Activated naive CD8-positive, alpha-beta T cell treated with anti-CD3 and anti-CD28 coated beads, Interleukin-2, amount 50 U/mL, for 24 hours (primary cell): ENCODE results near the gene ZNF534.
"Not testable (repeated sequence)": the region's sequence is repeated elsewhere in the genome, so short reads cannot be mapped to it uniquely, and the experiment has no call there.

Experiments used
- ATAC-seq: fragments of 150-1000 bp; cut with Tn5 transposase; one replicate; pipeline ENCODE4 v1.10.0; 2021
- DNase-seq: peaks from one replicate; pipeline ENCODE4 v3.0.0; 2021
- H3K27ac Mint-ChIP-seq: one replicate; pipeline ENCODE4 v1.8.0; 2021; ENCODE audit warnings: mild to moderate bottlenecking, mixed read lengths
- H3K27me3 Mint-ChIP-seq: one replicate; pipeline ENCODE4 v1.8.0; 2021; ENCODE audit warnings: mixed read lengths
- H3K36me3 Mint-ChIP-seq: one replicate; pipeline ENCODE4 v1.8.0; 2021; ENCODE audit warnings: low read depth, mixed read lengths
- H3K4me1 Mint-ChIP-seq: one replicate; pipeline ENCODE4 v1.8.0; 2021; ENCODE audit warnings: mixed read lengths
- H3K4me3 Mint-ChIP-seq: one replicate; pipeline ENCODE4 v1.8.0; 2021; ENCODE audit warnings: mild to moderate bottlenecking, moderate library complexity, mixed read lengths
- H3K9me3 Mint-ChIP-seq: one replicate; pipeline ENCODE4 v1.8.0; 2021; ENCODE audit warnings: mixed read lengths

ZNF534 gene

DNA sequence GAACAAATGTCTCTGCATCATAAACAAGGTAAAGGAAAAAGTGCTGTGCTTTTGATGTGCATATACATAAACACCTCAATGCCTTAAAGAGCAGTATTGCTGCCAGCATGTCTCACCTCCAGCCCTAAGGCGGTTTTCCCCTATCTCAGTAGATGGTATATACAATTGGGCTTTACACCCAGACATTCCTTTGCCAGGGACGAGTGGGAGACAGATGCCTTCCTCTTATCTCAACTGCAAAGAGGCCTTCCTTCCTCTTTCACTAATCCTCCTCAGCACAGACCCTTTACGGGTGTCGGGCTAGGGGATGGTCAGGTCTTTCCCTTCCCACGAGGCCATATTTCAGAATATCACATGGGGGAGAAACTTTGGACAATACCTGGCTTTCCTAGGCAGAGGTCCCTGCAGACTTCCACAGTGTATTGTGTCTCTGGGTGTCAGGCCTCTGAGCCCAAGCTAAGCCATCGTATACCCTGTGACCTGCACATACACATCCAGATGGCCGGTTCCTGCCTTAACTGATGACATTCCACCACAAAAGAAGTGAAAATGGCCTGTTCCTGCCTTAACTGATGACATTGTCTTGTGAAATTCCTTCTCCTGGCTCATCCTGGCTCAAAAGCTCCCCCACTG lies 55.3 kb downstream of the ZNF534 start:
- not testable (repeated sequence) for H3K27me3 Mint-ChIP-seq, H3K4me3 Mint-ChIP-seq, H3K27ac Mint-ChIP-seq, ATAC-seq, H3K4me1 Mint-ChIP-seq, DNase-seq
- Mint-ChIP-seq H3K36me3 (peaks cover 34% of the 10 kb centered on the region), H3K9me3 (peaks cover 43% of the 10 kb centered on the region)

DNA sequence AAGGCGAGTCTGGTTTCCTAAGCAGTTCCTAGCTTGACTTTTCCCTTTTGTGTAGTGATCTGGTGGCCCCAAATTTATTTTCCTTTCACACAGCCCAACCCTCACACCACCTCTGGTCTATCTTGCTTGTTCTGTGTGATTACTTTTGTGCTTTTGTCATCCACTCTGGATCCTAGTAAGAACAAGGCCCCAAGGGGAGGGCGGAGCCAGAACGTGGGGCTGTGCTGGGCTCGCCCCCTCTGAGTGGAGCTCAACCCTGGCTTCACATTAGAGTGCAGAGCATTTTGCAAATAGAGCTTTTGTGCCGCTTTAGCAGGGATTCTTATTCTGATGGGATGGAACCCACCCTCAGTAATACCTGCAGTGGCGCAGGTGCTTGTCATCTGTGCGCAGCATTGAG lies 56.1 kb downstream of the ZNF534 start:
- DNase-seq, H3K27me3 Mint-ChIP-seq, H3K4me1 Mint-ChIP-seq, ATAC-seq, H3K27ac Mint-ChIP-seq, H3K4me3 Mint-ChIP-seq: not testable (repeated sequence)
- peaks cover 42% of the 10 kb centered on the region for H3K9me3 Mint-ChIP-seq
- H3K36me3 Mint-ChIP-seq, result peaks cover 33% of the 10 kb centered on the region

GRCh38 chr19:52485561-52486240 lies 56.8 kb downstream of the ZNF534 start:
- H3K27me3 Mint-ChIP-seq, H3K4me3 Mint-ChIP-seq, ATAC-seq, H3K27ac Mint-ChIP-seq, DNase-seq, H3K4me1 Mint-ChIP-seq: not testable (repeated sequence)
- peaks cover 31% of the 10 kb centered on the region for H3K36me3 Mint-ChIP-seq
- H3K9me3 Mint-ChIP-seq, result peaks cover 40% of the 10 kb centered on the region

DNA sequence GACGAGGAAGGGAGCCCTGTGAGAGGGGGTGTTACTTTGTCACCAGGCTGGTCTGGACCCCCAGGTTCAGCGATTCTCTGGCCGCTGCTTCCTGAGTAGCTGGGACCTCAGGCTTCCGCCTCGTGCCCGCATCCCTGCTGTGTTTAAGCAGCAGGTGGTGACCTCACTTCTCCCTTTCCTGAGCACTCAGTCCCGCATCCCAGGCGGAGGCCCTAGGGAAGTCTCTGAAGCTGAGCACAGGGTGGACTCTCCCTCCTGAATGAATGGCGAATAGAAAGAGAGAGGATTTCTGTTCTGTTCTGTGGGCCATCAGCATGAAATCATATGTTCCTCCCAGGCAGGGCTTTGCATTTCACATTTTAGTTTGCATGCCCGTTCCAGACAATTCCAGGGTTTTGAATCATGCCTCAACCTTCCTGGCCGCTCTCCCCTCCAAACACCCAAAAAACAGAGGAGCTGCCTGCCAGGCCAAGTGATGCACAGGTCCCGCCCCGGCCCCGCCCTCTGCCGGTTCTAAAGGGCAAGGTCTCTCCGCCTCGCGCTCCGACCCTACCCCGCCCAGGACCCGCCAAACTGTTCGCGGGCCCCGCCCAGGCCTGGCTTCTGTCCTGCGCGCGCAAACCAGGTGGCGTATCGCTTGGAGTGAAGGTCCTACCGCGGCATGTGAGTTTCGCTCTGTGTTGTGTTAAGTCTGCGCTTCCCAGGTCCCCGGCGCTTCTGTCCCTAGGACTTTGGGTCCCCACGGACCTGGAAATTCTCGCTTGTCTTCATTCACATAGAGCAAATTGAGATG lies 63.4 kb downstream of the ZNF534 start:
- peaks cover 35% of the 10 kb centered on the region for H3K9me3 Mint-ChIP-seq
- H3K27ac Mint-ChIP-seq, result no peak overlapping the region
- H3K4me3 Mint-ChIP-seq, result no peak overlapping the region
- H3K4me1 Mint-ChIP-seq, result no peaks in the 10 kb centered on the region
- DNase-seq (no peak), ATAC-seq (no peak)
- H3K36me3 Mint-ChIP-seq, result peaks cover 28% of the 10 kb centered on the region
- H3K27me3 Mint-ChIP-seq, result no peaks in the 10 kb centered on the region

DNA sequence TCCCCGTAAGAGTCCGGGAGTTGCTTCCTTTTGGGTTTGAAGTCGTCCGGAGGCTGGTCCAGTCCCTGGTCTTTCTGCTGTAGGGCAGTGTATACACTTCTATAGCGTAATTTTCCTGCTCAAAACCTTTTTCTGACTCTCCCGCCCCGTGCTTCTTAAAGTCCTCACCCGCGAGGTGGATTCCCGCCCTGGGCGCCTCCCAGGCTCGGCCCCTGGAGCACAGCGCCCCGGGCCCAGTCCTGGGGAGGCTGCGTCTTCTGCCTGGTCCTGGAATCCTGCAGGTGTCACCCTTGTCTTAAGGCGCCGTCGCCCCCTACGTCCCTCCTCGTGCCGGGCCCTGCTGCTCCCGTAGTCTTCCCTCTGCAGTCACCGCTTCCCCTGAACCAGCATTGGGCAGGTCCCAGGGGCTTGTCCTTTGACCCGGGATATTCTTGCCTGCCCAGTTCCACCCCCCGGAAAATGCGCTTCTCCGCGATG lies 64.1 kb downstream of the ZNF534 start:
- peaks cover 34% of the 10 kb centered on the region for H3K36me3 Mint-ChIP-seq
- no peaks in the 10 kb centered on the region for H3K27me3 Mint-ChIP-seq
- no peak overlapping the region for H3K27ac Mint-ChIP-seq
- ATAC-seq, result no peak
- H3K9me3 Mint-ChIP-seq, result peaks cover 41% of the 10 kb centered on the region
- DNase-seq, result no peak
- H3K4me1 Mint-ChIP-seq, result no peaks in the 10 kb centered on the region
- H3K4me3 Mint-ChIP-seq, result no peak overlapping the region

GRCh38 chr19:52494518-52494917 lies 65.6 kb downstream of the ZNF534 start:
- peaks cover 45% of the 10 kb centered on the region for H3K9me3 Mint-ChIP-seq

GRCh38 chr19:52498571-52498970 lies 69.6 kb downstream of the ZNF534 start:
- H3K27ac Mint-ChIP-seq, result no peak overlapping the region
- peaks cover 53% of the 10 kb centered on the region for H3K9me3 Mint-ChIP-seq
- DNase-seq, result no peak
- H3K27me3 Mint-ChIP-seq, result no peaks in the 10 kb centered on the region
- H3K36me3 Mint-ChIP-seq, result peaks cover 40% of the 10 kb centered on the region
- H3K4me1 Mint-ChIP-seq, result no peaks in the 10 kb centered on the region
- no peak overlapping the region for H3K4me3 Mint-ChIP-seq
- no peak for ATAC-seq

More at GRCh38 chr19:52494518-52494917, 65.6 kb downstream of the ZNF534 start:
- ATAC-seq (no peak), DNase-seq (no peak)
- peaks cover 34% of the 10 kb centered on the region for H3K36me3 Mint-ChIP-seq
- no peak overlapping the region for H3K27ac Mint-ChIP-seq
- H3K27me3 Mint-ChIP-seq, result no peaks in the 10 kb centered on the region
- no peak overlapping the region for H3K4me3 Mint-ChIP-seq
- no peaks in the 10 kb centered on the region for H3K4me1 Mint-ChIP-seq

GRCh38 chr19:52500474-52500873 lies 71.5 kb downstream of the ZNF534 start:
- H3K9me3 Mint-ChIP-seq, result peaks cover 50% of the 10 kb centered on the region
- H3K27ac Mint-ChIP-seq, ATAC-seq, H3K27me3 Mint-ChIP-seq, DNase-seq, H3K4me1 Mint-ChIP-seq, H3K4me3 Mint-ChIP-seq: not testable (repeated sequence)
- H3K36me3 Mint-ChIP-seq, result peaks cover 40% of the 10 kb centered on the region

DNA sequence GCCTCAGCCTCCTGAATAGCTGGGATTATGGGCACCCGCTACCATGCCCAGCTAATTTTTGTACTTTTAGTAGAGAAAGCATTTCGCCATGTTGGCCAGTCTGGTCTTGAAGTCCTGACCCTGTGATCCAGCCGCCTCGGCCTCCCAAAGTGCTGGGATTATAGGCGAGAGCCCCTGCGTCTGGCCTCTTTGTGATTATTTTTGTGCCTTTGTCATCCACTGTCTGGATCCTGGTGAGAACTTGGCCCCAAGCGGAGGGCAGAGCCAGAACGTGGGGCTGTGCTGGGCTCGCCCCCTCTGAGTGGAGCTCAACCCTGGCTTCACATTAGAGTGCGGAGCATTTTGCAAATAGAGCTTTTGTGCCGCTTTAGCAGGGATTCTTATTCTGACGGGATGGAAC lies 72.0 kb downstream of the ZNF534 start:
- H3K4me3 Mint-ChIP-seq, ATAC-seq, H3K27me3 Mint-ChIP-seq, H3K4me1 Mint-ChIP-seq, H3K27ac Mint-ChIP-seq, DNase-seq: not testable (repeated sequence)
- H3K9me3 Mint-ChIP-seq, result peaks cover 49% of the 10 kb centered on the region
- peaks cover 40% of the 10 kb centered on the region for H3K36me3 Mint-ChIP-seq
